Measurements from ENCODE around the gene RUSC1. TPM values are rescaled to one million over a fixed set of nuclear protein-coding genes. Genes with fewer than 3 reads are reported as not detected.
A peak's percentile ranks its signal among the peaks of the same experiment; 100 is the strongest.

The RUSC1 gene
- total and polyA plus RNA-seq, 2 of the 8 experiments (the other 6 are each of a cell fraction or from before 2014, with no cell fraction given): 54.6 to 90.4 TPM

GRCh38 chr1:155322571-155322952 lies 1.9 kb downstream of the RUSC1 start (continued):
- TF ChIP-seq SIN3A (conservative IDR thresholded peaks at IDR 0.05 in 1 of 2, IDR thresholded peaks at IDR 0.05 in 1 of 2; ENCODE audit: low read depth in 1 of 2, low read length in 2 of 2) (no peak), CREB1 (IDR thresholded peaks at IDR 0.05) (peak; percentile 45; the same call in 1 of the 2 replicates), ATF2 (IDR thresholded peaks at IDR 0.05; ENCODE audit: low read length) (no peak)
